Measurements from ENCODE around the gene SLC40A1. TPM values are rescaled to one million over a fixed set of nuclear protein-coding genes. Genes with fewer than 3 reads are reported as not detected.

Gene SLC40A1
- total RNA-seq, 6 experiments from 2014 or later, result 101 to 289 (median 134) TPM

GRCh38 chr2:189627789-189628188 lies 47.2 kb upstream of the SLC40A1 start:
- H3K4me3 ChIP-seq, result no peak overlapping the region
- ATAC-seq (no peak), DNase-seq (no peak)
- H3K4me1 ChIP-seq, result no peaks in the 10 kb centered on the region
- H3K27me3 ChIP-seq, result no peaks in the 10 kb centered on the region
- H3K27ac ChIP-seq, result no peak overlapping the region
- WGBS (ENCODE audit: insufficient coverage, low coverage, low lambda C conversion rate, missing lambda C conversion rate), result 100% methylated on average over 1 of the region's 1 CpG
- TF ChIP-seq POLR2A (IDR thresholded peaks at IDR 0.05) (no peak), CTCF (IDR thresholded peaks at IDR 0.05) (no peak)
- H3K36me3 ChIP-seq, result no peaks in the 10 kb centered on the region
- no peaks in the 10 kb centered on the region for H3K9me3 ChIP-seq
- intact Hi-C loops (cut with DNase I), result no loop called here

- Histone ChIP-seq H3K36me3 (no peaks in the 10 kb centered on the region), H3K4me3 (no peak overlapping the region), H3K9me3 (no peaks in the 10 kb centered on the region), H3K27me3 (no peaks in the 10 kb centered on the region), H3K27ac (no peak overlapping the region), H3K4me1 (no peaks in the 10 kb centered on the region)
- no peak for DNase-seq
- no peak for TF ChIP-seq POLR2A (IDR thresholded peaks at IDR 0.05)
- no peak for TF ChIP-seq CTCF (IDR thresholded peaks at IDR 0.05)
- 61% methylated on average over 2 of the region's 2 CpGs for WGBS (ENCODE audit: insufficient coverage, low coverage, low lambda C conversion rate, missing lambda C conversion rate)
- intact Hi-C loops (cut with DNase I), result no loop called here
- peak in 1 of 4 donors; percentile 48 for ATAC-seq
Observed at GRCh38 chr2:189625636-189626035, 45.0 kb upstream of the SLC40A1 start.

GRCh38 chr2:189624648-189625355 lies 44.2 kb upstream of the SLC40A1 start:
- ATAC-seq, result no peak
- Histone ChIP-seq H3K27ac (no peak overlapping the region), H3K36me3 (no peaks in the 10 kb centered on the region), H3K4me1 (no peaks in the 10 kb centered on the region), H3K4me3 (no peak overlapping the region), H3K9me3 (no peaks in the 10 kb centered on the region), H3K27me3 (no peaks in the 10 kb centered on the region)
- DNase-seq, result no peak
- 69% methylated on average over 3 of the region's 3 CpGs for WGBS (ENCODE audit: insufficient coverage, low coverage, low lambda C conversion rate, missing lambda C conversion rate)
- intact Hi-C loops (cut with DNase I), result no loop called here
- TF ChIP-seq CTCF (IDR thresholded peaks at IDR 0.05), result no peak

- intact Hi-C loops (cut with DNase I), result no loop called here
- H3K9me3 ChIP-seq, result no peaks in the 10 kb centered on the region
- H3K27me3 ChIP-seq, result no peaks in the 10 kb centered on the region
Observed at GRCh38 chr2:189623049-189623448, 42.5 kb upstream of the SLC40A1 start.

More at GRCh38 chr2:189623049-189623448, 42.5 kb upstream of the SLC40A1 start:
- Histone ChIP-seq H3K36me3 (no peaks in the 10 kb centered on the region), H3K4me1 (no peaks in the 10 kb centered on the region), H3K27ac (no peak overlapping the region), H3K4me3 (no peak overlapping the region)
- TF ChIP-seq POLR2A (IDR thresholded peaks at IDR 0.05), result no peak
- no peak for TF ChIP-seq CTCF (IDR thresholded peaks at IDR 0.05)
- ATAC-seq (no peak), DNase-seq (no peak)
- 100% methylated on average over 1 of the region's 1 CpG for WGBS (ENCODE audit: insufficient coverage, low coverage, low lambda C conversion rate, missing lambda C conversion rate)
